Stimulated activated CD8-positive, alpha-beta memory T cell treated with anti-CD3 and anti-CD28 coated beads, Interleukin-4, amount 100 ng/mL, for 48 hours (primary cell): ENCODE results near the gene VENTX.

Experiments
- DNase-seq: peaks from one replicate; pipeline ENCODE4 v3.0.0-alpha.2; 2020

VENTX gene

DNA sequence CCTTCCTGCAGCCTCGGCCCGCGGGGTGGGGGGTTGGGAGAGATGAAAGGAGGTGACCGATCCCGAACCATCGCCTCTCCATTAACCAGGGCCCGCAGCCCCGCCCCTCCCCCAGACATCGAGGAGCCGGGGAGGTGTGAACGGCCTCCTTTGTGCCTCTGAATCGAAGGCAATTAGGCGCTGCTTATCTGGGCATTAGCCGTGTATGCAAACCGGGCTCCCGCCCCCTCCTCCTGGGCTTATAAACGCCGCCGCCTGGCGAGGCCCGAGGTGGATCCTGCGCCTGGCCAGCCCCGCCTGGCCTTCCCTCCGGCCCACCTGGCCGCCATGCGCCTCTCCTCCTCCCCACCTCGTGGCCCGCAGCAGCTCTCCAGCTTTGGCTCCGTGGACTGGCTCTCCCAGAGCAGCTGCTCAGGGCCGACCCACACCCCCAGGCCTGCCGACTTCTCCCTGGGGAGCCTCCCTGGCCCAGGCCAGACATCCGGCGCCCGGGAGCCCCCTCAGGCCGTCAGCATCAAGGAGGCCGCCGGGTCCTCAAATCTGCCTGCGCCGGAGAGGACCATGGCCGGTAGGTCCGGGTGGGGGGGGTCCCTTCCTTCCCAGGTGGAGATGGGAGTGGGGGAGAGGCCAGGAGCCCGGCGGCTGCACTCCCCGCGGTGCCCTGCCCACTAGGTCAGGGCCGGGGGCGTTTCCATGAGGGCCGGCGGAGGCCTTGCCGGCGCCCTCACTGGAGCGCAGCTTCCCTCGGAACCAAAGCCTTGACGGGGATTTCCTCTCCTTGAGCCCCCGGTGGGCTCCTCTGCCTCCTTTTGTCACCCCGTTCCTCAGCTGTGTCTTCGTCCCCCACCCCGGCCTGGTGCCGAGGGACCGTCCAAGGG is at the start of gene VENTX:
Gene VENTX, plus strand, starts transcription at position 268 of the 878 bp plus-strand sequence. Its CDS starts 60 bp downstream, at position 328.
- DNase-seq = no peak

- DNase-seq = no peak
Observed at GRCh38 chr10:133187906-133188681, 49.6 kb upstream of the VENTX start.

DNA sequence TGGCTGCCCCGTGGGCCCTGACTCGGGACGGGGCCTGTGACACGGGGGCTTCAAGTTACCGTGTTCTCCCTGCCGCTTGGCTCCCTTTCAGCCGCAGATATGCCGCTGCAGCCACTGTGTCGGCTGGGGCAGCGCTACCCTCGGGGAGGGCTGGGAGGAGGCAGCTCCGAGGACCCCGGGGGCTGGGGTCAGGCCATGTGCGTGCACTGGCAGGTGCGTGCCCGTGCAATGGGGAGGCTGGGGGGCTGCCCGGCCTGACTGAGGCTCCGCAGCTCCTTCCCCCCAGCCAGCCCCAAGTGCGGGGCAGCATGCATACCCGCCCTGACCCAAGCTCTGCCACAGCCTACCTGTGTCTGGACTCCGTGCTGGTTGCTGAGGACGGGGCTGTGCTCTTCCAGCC is 48.4 kb upstream of the VENTX start:
- DNase-seq = no peak

DNA sequence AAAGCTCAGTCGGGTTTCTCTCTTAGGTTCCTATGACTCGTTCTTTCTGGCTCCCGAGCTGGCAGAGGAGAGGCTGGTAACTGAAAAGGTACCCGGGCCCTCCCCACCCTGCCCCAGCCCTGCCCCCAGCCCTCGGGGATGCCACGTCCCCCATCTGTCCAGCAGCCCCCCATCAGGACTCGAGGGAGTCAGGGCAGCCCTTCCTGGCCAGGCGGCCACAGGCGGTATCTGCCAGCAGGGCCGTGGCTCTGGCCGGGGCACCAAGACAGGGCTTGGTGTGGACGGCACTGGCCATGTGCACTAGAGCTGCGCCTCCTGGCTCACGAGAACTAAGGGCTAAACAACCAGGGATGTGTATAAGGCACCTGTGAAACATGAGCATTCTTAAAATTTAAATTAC is 47.9 kb upstream of the VENTX start:
- no peak for DNase-seq

DNA sequence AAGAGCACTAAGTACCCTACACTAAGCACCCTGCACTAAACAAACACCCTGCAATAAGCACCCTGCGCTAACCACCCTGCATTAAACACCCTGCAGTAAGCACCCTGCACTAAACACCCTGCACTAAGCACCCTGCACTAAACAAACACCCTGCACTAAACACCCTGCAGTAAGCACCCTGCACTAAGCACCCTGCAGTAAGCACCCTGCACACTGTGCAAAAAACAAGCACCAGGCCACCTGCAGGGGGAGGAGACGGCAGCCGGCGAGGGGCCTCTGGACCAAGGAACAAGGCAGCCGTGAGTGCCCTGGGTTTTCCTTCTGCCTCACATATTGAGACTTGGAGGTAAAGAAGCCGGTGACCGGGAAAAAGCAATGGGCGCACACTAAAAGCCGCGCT is 47.4 kb upstream of the VENTX start:
- no peak for DNase-seq

DNA sequence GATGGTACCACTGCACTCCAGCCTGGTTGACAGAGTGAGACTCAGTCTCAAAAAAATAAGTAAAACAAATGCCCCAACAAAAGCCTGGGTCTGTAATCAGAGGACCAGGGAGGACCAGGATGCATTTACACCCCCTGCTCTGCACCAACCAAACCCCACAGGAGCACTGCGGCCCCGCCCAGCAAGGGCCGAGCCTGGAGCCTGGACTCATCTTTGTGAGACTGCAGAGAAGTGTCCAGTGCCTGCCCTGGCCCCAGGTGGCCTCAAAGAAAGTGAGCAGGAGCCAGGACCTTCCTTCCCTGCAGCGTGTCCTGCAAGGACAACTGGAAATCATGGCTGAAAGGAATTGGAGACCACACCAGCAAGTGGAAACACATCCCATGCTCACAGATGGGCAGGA is 46.0 kb upstream of the VENTX start:
- DNase-seq = no peak

- DNase-seq = no peak
Observed at GRCh38 chr10:133194151-133194550, 43.5 kb upstream of the VENTX start.

DNA sequence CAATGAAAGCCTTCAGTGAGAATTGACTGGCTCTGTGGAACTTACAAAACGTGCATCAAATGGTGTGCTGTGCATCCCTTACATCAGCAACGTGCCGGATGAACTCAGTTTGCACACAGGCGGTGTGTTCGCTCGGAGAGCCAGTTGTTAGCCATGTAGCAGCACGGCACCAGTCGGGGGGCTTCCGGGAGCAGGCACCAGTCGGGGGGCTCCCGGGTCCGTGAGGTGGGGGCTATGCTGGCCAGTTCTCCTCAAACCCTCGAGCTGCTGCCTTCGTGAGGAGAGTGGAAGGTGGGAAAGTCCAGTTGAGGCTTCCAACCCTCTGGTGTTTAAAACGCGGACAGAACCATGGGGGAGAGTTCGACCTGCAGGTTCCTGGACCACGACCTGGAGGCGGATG is 42.6 kb upstream of the VENTX start:
- DNase-seq = no peak

DNA sequence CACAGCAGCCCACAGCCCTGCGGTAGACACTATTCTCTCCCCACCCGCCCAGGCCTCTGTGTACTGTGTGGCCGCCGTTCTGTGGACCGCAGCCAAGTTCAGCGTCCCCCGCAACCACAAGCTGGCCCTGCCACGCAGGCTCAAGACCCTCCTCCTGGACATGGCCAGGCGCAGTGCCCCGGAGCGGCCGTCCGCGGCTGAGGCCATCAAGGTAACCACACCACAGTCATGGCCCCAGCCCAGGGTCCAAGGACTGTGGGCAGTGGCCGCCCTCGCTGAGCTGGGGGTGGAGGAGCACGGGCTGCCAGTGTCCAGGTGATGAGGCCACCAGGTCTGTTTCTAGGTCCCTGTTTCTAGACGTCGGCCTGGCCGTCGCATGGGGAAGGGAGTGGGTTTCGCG is 42.0 kb upstream of the VENTX start:
- no peak for DNase-seq

DNA sequence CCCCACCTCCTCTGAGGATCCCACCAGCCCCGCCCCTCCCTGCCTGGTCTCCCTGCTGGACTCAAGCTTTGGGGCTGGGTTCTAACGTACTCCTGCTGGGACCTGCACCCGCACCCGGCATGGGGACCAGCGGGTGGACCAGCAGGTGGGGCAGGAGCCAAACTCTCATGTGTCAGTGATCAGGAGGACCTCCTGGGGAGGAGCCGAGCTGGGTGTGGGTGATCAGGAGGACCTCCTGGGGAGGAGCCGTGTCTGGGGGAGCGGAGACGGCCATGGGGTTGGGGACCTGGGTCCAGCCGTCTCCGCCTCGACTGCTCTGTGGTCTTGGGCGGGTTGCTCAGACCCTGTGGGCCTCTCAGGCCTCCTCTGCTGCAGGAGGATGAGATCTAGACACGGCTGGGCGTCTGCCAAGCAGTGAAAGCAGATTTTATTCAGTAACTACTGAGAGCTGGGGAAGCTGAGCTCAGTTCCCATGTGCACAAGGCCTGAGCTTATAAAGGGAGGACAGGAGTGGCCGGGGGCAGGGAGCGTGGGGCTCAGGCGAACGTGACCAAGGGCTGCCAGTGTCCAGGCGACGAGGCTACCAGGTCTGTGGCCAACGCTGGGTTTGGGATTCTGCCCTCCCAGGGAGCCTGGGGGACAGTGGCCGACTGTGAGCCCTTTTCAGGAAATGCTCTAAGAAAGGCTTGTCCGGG is 41.3 kb upstream of the VENTX start:
- DNase-seq = no peak

GRCh38 chr10:133196936-133197758 is 40.5 kb upstream of the VENTX start:
- DNase-seq = no peak

GRCh38 chr10:133197786-133198185 is 39.9 kb upstream of the VENTX start:
- no peak for DNase-seq

- DNase-seq = no peak
Observed at GRCh38 chr10:133198206-133198605, 39.4 kb upstream of the VENTX start.

- no peak for DNase-seq
Observed at GRCh38 chr10:133198621-133199487, 38.8 kb upstream of the VENTX start.

GRCh38 chr10:133199488-133199885 is 38.2 kb upstream of the VENTX start:
- DNase-seq = no peak

GRCh38 chr10:133199992-133200611 is 37.6 kb upstream of the VENTX start:
- no peak for DNase-seq

DNA sequence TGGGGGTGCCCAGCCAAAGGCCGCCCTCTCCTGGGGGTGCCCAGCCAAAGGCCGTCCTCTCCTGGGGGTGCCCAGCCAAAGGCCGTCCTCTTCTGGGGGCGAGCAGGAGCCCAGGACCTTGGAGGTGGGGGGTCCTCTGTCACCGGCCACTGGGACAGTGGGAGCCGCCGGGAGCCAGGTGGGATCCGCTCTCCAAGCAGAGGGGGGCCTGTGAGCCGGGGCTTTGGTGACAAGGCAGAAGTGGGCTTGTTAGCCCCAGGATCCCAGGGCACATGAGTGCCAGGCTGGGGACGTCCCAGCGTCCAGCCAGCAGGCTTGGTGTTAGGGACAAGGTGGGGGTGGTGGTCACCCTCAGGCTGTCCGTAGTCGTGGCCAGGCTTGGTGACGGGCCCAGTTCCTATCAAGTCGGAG is 37.0 kb upstream of the VENTX start:
- DNase-seq = no peak

GRCh38 chr10:133201151-133201947 is 36.3 kb upstream of the VENTX start:
- no peak for DNase-seq

DNA sequence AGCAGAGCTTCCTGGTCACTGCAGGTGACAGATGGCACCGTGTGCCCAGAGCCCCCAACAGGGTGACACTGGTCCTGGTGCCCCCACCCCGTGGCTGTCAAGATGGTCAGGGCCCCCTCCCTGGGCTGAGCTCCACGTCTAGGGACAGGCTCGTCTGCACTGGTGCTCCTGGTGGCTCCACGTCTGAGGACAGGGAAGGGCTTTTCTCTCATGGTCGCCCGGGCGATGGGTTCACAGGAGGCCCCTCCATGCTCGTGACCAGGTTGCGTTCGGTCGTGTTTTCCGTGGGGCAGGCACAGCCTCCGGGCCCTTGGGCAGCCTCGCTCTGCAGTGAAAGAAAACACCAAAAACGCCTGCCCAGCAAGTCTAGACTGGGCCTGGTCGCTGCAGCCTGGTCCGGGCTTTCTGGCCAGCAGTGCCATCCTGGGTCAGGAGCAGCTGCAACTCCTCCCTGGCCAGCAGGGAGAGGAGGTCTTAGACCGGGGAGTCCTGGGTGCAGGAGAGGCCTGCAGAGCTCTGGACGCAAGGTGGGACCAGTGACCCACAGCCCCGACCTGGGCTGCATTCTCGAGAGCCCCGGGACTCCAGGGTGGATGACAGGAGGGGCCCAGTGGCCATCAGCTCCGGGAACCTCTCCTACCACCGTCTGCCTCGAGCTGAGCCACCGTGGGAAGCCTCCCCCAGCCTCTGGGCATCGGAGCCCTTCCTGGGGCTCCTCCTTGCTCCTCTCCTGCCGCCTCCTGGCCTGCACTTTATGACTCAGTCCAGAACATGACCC is 35.5 kb upstream of the VENTX start:
- no peak for DNase-seq
